IgD-negative memory B cell (primary cell): Measurements from ENCODE around the gene LRRC42. TPM values are rescaled to one million over a fixed set of nuclear protein-coding genes. Genes with fewer than 3 reads are reported as not detected.

Experiments
- H3K27ac Mint-ChIP-seq, 3 donors: one replicate each; pipeline ENCODE4 v1.8.0; 2020 to 2022; ENCODE audit warnings: mild to moderate bottlenecking in 3 of 3, mixed read lengths in 3 of 3, moderate library complexity in 1 of 3
- H3K27me3 Mint-ChIP-seq: one replicate; pipeline ENCODE4 v1.8.0; 2021; ENCODE audit warnings: mixed read lengths
- H3K36me3 Mint-ChIP-seq: one replicate; pipeline ENCODE4 v1.8.0; 2020; ENCODE audit warnings: mild to moderate bottlenecking, mixed read lengths
- H3K4me1 Mint-ChIP-seq, 3 donors: one replicate each; pipeline ENCODE4 v1.8.0; 2020 to 2022; ENCODE audit warnings: mixed read lengths in 3 of 3, mild to moderate bottlenecking in 1 of 3
- H3K4me3 Mint-ChIP-seq, 4 donors: one replicate each; pipeline ENCODE4 v1.8.0; 2020 to 2022; ENCODE audit warnings: mild to moderate bottlenecking in 4 of 4, mixed read lengths in 4 of 4, moderate library complexity in 3 of 4
- H3K9me3 Mint-ChIP-seq, 3 donors: one replicate each; pipeline ENCODE4 v1.8.0; 2020 to 2021; ENCODE audit warnings: mixed read lengths in 3 of 3, mild to moderate bottlenecking in 1 of 3
- polyA plus RNA-seq: library from polyadenylated mRNA; unstranded; fragments of 300-500 nt; fragmentation: Illumina TruSeq; gene quantifications from one replicate; pipeline ENCODE4 v1.2.3, GENCODE V29; 2021

LRRC42 gene
- polyA plus RNA-seq, 1 donor from 2014 or later = 10.4 TPM

GRCh38 chr1:54016343-54017282, 70.5 kb downstream of the LRRC42 start:
- Mint-ChIP-seq H3K27ac (peak overlapping the region in 1 of 3 donors; percentile 43), H3K27me3 (peaks cover 1% of the 10 kb centered on the region), H3K4me1 (no peaks in the 10 kb centered on the region), H3K36me3 (no peaks in the 10 kb centered on the region), H3K9me3 (no peaks in the 10 kb centered on the region), H3K4me3 (no peak overlapping the region)

Other genes with a start within 250 kb of the LRRC42 start
- not detected for gene GLIS1, start 207.2 kb upstream of the LRRC42 start, polyA plus RNA-seq
- gene NDC1, start 108.1 kb upstream of the LRRC42 start, polyA plus RNA-seq = 6.8 TPM
- gene YIPF1, start 56.6 kb upstream of the LRRC42 start, polyA plus RNA-seq = 22.2 TPM
- gene DIO1, start 52.2 kb upstream of the LRRC42 start, polyA plus RNA-seq = 0.18 TPM
- gene IFT25, start 651 bp upstream of the LRRC42 start, polyA plus RNA-seq = 58.6 TPM
- gene LDLRAD1, start 71.8 kb downstream of the LRRC42 start, polyA plus RNA-seq = not detected
- gene TMEM59, start 106.9 kb downstream of the LRRC42 start, polyA plus RNA-seq = 386 TPM
- 7.8 TPM for gene TCEANC2, start 107.3 kb downstream of the LRRC42 start, polyA plus RNA-seq
- gene CDCP2, start 206.7 kb downstream of the LRRC42 start, polyA plus RNA-seq = not detected